ENCODE measurements around the gene RAB36.

DNA sequence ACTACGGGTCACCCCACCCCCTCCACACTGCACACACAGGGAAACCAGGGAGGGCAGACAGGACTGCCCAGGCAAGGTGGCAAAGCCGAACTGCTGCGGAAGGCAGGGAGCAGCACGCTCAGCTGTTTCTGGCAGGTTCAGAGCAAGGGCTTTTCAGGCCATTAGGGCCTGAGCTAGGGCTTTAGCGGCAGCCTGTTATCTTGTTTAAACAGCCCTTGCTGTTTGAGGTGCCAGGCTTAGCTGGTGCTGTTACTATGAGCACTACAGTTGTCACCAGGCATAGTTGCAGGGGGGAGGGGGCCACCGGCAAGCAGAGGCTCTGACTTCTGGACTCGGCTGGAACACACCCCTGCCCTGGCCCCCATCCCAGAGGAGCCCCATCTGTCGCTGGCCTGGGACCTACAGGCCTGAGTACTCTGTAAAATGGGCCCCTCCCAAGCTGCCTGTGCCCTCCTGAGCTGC lies 38.3 kb upstream of the RAB36 start:
- TF ChIP-seq, protein P1, sequence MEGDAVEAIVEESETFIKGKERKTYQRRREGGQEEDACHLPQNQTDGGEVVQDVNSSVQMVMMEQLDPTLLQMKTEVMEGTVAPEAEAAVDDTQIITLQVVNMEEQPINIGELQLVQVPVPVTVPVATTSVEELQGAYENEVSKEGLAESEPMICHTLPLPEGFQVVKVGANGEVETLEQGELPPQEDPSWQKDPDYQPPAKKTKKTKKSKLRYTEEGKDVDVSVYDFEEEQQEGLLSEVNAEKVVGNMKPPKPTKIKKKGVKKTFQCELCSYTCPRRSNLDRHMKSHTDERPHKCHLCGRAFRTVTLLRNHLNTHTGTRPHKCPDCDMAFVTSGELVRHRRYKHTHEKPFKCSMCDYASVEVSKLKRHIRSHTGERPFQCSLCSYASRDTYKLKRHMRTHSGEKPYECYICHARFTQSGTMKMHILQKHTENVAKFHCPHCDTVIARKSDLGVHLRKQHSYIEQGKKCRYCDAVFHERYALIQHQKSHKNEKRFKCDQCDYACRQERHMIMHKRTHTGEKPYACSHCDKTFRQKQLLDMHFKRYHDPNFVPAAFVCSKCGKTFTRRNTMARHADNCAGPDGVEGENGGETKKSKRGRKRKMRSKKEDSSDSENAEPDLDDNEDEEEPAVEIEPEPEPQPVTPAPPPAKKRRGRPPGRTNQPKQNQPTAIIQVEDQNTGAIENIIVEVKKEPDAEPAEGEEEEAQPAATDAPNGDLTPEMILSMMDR (IDR thresholded peaks at IDR 0.05) = no peak
- no peak for TF ChIP-seq EZH2 (IDR thresholded peaks at IDR 0.05; ENCODE audit: borderline replicate concordance, insufficient read depth, low read depth, low read length, poor library complexity, severe bottlenecking)

Measured in B cell (primary cell).